Nephron (organoid): ENCODE data around the gene DUOXA2.

Experiments used
- H3K27ac Mint-ChIP-seq, 3 experiments: 2 replicates each; pipeline ENCODE4 v1.8.0; 2020; ENCODE audit warnings: mixed read lengths in 3 of 3, mild to moderate bottlenecking in 2 of 3, moderate library complexity in 1 of 3
- H3K27me3 Mint-ChIP-seq: 2 replicates; pipeline ENCODE4 v1.8.0; 2021; ENCODE audit warnings: low read depth, mild to moderate bottlenecking, moderate library complexity, mixed read lengths
- H3K36me3 Mint-ChIP-seq: 2 replicates; pipeline ENCODE4 v1.8.0; 2020; ENCODE audit warnings: low read depth, mixed read lengths
- H3K4me1 Mint-ChIP-seq: 2 replicates; pipeline ENCODE4 v1.8.0; 2020; ENCODE audit warnings: mixed read lengths
- H3K4me3 Mint-ChIP-seq, 3 experiments: 2 replicates each; pipeline ENCODE4 v1.8.0; 2020; ENCODE audit warnings: mild to moderate bottlenecking in 3 of 3, mixed read lengths in 3 of 3, moderate library complexity in 2 of 3
- H3K9me3 Mint-ChIP-seq: 2 replicates; pipeline ENCODE4 v1.8.0; 2020; ENCODE audit warnings: mixed read lengths
- TF ChIP-seq, protein P1 (sequence below), 3 experiments: fragments of 200-600 bp; sonication (generic); IDR thresholded peaks; one replicate each; pipeline ENCODE4 v1.5.0; 2021; ENCODE audit warnings: antibody characterized with exemption in 3 of 3; ENCODE audit not compliant: unreplicated experiment in 3 of 3

The DUOXA2 gene

DNA sequence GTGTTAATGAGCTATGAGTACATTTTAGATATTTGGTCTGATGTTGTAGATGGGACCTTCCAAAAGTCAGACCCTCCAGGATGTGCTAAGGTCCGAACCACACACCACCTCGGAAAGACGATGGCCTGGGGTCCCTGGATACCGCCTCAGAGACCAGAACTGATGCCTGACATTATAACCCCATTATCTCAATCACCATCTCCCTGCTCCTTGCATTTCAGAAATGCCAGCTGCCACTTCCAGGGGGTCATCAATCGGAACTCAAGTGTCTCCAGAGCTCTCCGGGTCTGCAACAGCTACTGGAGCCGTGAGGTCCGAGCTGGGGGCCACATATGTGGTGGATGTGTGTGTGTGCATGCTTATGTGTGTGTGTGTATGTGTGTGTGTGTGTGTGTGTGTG is 23.6 kb downstream of the DUOXA2 start:
- Mint-ChIP-seq H3K36me3 (no peaks in the 10 kb centered on the region), H3K27me3 (peaks cover 54% of the 10 kb centered on the region), H3K27ac (no peak overlapping the region), H3K4me1 (no peaks in the 10 kb centered on the region), H3K9me3 (no peaks in the 10 kb centered on the region), H3K4me3 (no peak overlapping the region)
- TF ChIP-seq, protein P1, sequence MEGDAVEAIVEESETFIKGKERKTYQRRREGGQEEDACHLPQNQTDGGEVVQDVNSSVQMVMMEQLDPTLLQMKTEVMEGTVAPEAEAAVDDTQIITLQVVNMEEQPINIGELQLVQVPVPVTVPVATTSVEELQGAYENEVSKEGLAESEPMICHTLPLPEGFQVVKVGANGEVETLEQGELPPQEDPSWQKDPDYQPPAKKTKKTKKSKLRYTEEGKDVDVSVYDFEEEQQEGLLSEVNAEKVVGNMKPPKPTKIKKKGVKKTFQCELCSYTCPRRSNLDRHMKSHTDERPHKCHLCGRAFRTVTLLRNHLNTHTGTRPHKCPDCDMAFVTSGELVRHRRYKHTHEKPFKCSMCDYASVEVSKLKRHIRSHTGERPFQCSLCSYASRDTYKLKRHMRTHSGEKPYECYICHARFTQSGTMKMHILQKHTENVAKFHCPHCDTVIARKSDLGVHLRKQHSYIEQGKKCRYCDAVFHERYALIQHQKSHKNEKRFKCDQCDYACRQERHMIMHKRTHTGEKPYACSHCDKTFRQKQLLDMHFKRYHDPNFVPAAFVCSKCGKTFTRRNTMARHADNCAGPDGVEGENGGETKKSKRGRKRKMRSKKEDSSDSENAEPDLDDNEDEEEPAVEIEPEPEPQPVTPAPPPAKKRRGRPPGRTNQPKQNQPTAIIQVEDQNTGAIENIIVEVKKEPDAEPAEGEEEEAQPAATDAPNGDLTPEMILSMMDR (IDR thresholded peaks at IDR 0.05; ENCODE audit: unreplicated experiment in 3 of 3): no peak

DNA sequence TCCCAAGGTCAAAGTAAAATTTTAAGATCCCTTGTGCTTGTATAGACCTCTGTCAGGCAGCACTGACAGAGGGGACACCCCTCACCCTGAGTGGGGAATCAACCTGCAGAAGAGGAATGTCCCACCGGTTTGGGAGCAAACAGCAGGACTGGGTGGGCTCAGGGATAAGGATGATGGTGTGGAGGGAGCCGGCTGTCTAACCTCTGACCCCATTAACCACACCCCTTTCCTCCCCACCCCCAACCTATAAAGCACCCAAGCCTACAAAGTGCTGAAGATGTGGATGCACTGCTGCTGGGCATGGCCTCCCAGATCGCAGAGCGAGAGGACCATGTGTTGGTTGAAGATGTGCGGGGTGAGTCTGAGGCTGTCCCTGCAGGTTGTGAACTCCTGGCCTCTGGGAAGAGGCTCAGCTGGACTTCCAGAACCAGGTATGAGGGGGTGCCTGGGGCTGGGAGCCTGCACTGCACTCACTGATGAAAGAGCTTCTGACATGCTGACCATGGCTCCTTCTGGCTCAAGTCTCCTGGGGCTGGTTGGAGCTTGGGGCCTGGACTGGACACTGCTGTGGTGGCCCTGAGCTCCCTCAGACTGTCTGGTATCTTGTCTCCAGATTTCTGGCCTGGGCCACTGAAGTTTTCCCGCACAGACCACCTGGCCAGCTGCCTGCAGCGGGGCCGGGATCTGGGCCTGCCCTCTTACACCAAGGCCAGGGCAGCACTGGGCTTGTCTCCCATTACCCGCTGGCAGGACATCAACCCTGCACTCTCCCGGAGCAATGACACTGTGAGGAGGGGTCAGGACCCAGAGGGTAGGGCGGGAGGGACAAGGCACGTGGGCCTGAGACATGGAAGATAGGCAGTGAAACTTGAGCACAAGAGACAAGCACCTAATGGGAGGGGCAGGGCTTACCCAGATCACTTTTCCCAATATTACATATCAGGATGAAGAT is 25.0 kb downstream of the DUOXA2 start:
- Mint-ChIP-seq H3K27me3 (peaks cover 40% of the 10 kb centered on the region), H3K36me3 (no peaks in the 10 kb centered on the region), H3K27ac (no peak overlapping the region), H3K9me3 (no peaks in the 10 kb centered on the region), H3K4me1 (no peaks in the 10 kb centered on the region), H3K4me3 (no peak overlapping the region)
- TF ChIP-seq, protein P1 (IDR thresholded peaks at IDR 0.05; ENCODE audit: unreplicated experiment in 3 of 3): no peak

DNA sequence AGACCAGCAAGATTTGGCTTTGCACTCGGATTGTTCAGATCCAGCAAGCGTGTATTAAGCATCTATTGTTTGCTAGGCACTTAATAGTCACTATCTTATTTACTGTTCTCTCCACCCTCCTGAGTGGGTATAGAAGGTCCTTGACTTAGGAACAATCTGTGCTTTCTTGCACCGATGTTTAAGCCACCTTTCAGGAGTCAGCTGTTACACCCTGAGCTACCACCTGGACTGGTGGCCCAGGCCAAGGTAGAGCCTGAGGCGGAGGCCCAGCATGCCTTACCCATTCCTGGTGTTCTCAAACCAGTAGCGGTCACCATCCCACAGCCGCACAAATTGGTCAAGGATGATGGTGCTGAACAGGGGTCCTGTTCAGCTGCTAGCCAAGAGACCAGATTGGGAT is 25.6 kb downstream of the DUOXA2 start:
- Mint-ChIP-seq H3K27me3 (peaks cover 37% of the 10 kb centered on the region), H3K27ac (no peak overlapping the region), H3K4me1 (no peaks in the 10 kb centered on the region), H3K9me3 (no peaks in the 10 kb centered on the region), H3K4me3 (no peak overlapping the region), H3K36me3 (no peaks in the 10 kb centered on the region)
- TF ChIP-seq, protein P1 (IDR thresholded peaks at IDR 0.05; ENCODE audit: unreplicated experiment in 3 of 3): no peak

DNA sequence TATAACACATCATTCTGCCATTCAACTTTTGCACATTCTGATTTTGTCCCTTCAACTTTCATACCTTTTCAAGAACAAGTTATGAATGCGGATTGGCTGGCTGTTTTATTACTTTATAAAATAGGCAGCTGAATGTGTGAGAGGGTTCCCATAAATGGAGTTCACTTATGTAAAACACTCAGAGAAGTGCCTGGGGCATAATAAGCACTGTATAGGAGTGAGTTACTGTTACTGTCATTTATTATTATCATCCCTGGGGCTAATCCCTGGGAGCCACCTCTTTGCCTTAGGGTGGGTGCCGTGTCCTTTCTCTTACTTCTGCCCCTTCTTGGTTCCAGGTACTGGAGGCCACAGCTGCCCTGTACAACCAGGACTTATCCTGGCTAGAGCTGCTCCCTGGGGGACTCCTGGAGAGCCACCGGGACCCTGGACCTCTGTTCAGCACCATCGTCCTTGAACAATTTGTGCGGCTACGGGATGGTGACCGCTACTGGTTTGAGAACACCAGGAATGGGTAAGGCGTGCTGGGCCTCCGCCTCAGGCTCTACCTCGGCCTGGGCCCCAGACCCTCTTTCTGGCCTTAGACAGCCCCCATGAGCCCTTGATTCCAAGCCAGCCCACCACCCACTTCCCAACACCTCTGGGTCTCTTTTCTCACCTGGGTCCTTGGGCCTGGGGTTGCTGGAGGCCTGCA is 26.6 kb downstream of the DUOXA2 start:
- Mint-ChIP-seq H3K27ac (no peak overlapping the region), H3K4me1 (no peaks in the 10 kb centered on the region), H3K4me3 (no peak overlapping the region)

DNA sequence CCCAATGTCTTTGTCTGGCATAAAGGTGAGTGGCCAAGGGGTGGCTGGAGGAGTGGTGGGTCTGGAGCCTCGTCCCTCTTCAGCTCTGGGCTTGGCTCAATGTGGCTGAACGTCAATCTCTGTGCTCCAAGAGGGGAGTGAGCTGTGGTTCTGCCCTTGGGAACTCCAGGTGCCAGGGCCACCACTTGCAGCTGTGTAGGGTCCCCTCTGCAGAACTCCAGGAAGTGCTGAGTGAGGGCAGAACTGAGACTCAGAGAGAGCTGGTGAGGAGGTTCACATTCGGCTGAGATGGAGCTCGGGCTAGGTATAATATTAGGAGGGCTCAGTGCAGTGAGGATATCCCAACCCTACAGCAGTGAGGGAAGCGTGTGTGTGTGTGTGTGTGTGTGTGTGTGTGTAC is 27.3 kb downstream of the DUOXA2 start:
- TF ChIP-seq, protein P1 (IDR thresholded peaks at IDR 0.05; ENCODE audit: unreplicated experiment in 3 of 3): no peak

More for the DNA sequence above, 26.6 kb downstream of the DUOXA2 start:
- TF ChIP-seq, protein P1 (IDR thresholded peaks at IDR 0.05; ENCODE audit: unreplicated experiment in 3 of 3): no peak
- Mint-ChIP-seq H3K27me3 (peaks cover 39% of the 10 kb centered on the region), H3K36me3 (no peaks in the 10 kb centered on the region), H3K9me3 (no peaks in the 10 kb centered on the region)

More for the DNA sequence above, 27.3 kb downstream of the DUOXA2 start:
- Mint-ChIP-seq H3K4me3 (no peak overlapping the region), H3K27me3 (peaks cover 33% of the 10 kb centered on the region), H3K9me3 (no peaks in the 10 kb centered on the region), H3K27ac (no peak overlapping the region), H3K36me3 (no peaks in the 10 kb centered on the region), H3K4me1 (no peaks in the 10 kb centered on the region)
